Nephron (organoid): Measurements from ENCODE around the gene MED27.

Source experiments
- H3K27ac Mint-ChIP-seq, 3 experiments: 2 replicates each; pipeline ENCODE4 v1.8.0; 2020; ENCODE audit warnings: mixed read lengths in 3 of 3, mild to moderate bottlenecking in 2 of 3, moderate library complexity in 1 of 3
- H3K27me3 Mint-ChIP-seq: 2 replicates; pipeline ENCODE4 v1.8.0; 2021; ENCODE audit warnings: low read depth, mild to moderate bottlenecking, moderate library complexity, mixed read lengths
- H3K36me3 Mint-ChIP-seq: 2 replicates; pipeline ENCODE4 v1.8.0; 2020; ENCODE audit warnings: low read depth, mixed read lengths
- H3K4me1 Mint-ChIP-seq: 2 replicates; pipeline ENCODE4 v1.8.0; 2020; ENCODE audit warnings: mixed read lengths
- H3K4me3 Mint-ChIP-seq, 3 experiments: 2 replicates each; pipeline ENCODE4 v1.8.0; 2020; ENCODE audit warnings: mild to moderate bottlenecking in 3 of 3, mixed read lengths in 3 of 3, moderate library complexity in 2 of 3
- H3K9me3 Mint-ChIP-seq: 2 replicates; pipeline ENCODE4 v1.8.0; 2020; ENCODE audit warnings: mixed read lengths
- TF ChIP-seq, protein P1 (sequence below), 3 experiments: fragments of 200-600 bp; sonication (generic); IDR thresholded peaks; one replicate each; pipeline ENCODE4 v1.5.0; 2021; ENCODE audit warnings: antibody characterized with exemption in 3 of 3; ENCODE audit not compliant: unreplicated experiment in 3 of 3

Gene MED27

DNA sequence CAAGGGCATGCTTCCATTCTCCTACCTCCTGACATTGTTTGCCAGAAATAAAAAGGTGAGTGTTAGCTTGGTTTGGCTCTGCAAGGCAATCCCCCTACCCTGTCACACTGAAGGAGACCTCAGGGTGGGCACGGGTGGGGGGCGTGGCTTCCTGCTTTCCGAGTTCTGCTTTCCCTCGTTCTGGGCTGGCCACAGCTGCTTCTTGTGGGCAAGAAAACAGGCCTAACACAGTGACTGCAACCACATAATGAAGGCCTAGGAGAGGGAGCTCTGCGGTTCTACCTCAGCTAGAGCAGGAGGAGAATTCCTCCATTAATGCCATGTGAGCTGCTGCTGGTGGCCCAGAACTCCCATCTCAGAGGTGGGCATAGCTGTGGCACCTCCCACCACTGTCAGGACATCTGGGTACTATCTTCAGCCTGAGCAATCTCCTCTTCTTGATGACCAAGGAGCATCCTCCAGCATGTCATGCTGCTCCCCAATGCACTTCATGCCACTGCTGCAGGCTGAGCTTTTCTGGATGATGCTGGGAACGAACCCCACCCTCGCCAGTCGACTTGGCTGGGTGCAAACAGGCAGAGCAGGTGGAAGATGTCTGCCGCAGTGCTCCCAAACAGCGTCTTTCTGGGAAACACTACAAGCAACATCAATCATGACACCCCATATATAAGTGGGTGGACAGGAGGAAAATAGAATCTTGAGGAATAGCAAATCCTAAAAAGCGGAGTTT is 200.3 kb downstream of the MED27 start:
- TF ChIP-seq, protein P1, sequence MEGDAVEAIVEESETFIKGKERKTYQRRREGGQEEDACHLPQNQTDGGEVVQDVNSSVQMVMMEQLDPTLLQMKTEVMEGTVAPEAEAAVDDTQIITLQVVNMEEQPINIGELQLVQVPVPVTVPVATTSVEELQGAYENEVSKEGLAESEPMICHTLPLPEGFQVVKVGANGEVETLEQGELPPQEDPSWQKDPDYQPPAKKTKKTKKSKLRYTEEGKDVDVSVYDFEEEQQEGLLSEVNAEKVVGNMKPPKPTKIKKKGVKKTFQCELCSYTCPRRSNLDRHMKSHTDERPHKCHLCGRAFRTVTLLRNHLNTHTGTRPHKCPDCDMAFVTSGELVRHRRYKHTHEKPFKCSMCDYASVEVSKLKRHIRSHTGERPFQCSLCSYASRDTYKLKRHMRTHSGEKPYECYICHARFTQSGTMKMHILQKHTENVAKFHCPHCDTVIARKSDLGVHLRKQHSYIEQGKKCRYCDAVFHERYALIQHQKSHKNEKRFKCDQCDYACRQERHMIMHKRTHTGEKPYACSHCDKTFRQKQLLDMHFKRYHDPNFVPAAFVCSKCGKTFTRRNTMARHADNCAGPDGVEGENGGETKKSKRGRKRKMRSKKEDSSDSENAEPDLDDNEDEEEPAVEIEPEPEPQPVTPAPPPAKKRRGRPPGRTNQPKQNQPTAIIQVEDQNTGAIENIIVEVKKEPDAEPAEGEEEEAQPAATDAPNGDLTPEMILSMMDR (IDR thresholded peaks at IDR 0.05; ENCODE audit: unreplicated experiment in 3 of 3), result no peak
- Mint-ChIP-seq H3K9me3 (no peaks in the 10 kb centered on the region), H3K4me3 (no peak overlapping the region), H3K27me3 (no peaks in the 10 kb centered on the region), H3K4me1 (peaks cover 4% of the 10 kb centered on the region), H3K27ac (no peak overlapping the region), H3K36me3 (no peaks in the 10 kb centered on the region)

DNA sequence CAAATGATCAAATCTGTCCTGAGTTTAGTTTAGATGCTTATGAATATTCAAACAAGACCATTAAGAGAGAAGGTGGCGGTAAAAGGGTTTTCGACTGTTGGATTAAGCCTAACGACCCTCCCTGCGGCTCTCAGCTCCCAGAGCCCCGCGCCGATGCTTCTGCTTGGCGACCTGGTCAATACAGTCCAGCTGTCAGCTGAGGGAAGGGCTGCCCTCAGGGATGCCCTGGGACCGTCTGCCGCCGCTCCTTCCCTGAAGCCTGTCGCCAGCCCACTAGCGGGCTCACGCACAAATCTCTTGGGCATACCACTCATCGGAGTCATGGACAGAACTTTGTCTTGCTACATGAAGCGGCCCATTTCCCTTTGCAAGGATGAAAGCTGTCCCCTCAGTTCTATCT is 203.2 kb downstream of the MED27 start:
- no peak overlapping the region for H3K27ac Mint-ChIP-seq
- no peaks in the 10 kb centered on the region for H3K36me3 Mint-ChIP-seq
- peaks cover 4% of the 10 kb centered on the region for H3K4me1 Mint-ChIP-seq
- no peak overlapping the region for H3K4me3 Mint-ChIP-seq
- H3K27me3 Mint-ChIP-seq, result no peaks in the 10 kb centered on the region
- no peaks in the 10 kb centered on the region for H3K9me3 Mint-ChIP-seq
- TF ChIP-seq, protein P1 (IDR thresholded peaks at IDR 0.05; ENCODE audit: unreplicated experiment in 3 of 3), result no peak

DNA sequence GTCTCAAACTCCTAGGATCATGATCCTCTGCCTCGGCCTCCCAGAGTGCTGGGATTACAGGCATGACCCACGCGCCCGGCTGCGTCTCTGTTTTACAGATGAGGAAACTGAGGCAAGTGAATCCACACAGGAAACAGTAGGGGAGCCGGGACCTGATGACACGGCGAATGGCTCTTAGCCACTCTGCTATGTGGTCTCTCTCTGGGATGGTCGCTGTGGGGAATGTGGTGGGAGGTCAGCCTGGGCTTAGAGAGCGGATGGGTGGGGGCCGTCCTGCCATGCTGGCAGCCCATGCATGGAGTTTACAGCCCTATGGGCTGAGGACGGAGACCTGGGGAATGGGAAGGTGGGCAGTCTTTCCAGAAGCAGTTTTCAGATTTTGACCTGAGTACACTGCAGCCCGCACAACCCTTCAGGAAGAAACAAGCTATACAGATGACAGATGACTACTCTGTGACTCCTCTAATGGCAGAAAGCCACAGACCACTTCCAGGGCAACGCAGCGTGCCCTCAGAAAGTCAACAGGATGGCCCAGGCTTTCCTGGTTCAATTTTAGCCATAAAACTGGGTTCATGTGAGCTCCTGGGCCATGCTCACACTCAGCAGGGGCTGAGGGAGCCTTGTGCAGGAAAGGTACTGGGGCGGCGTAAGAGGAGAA is 203.7 kb downstream of the MED27 start:
- no peaks in the 10 kb centered on the region for H3K27me3 Mint-ChIP-seq
- no peak overlapping the region for H3K4me3 Mint-ChIP-seq
- TF ChIP-seq, protein P1 (IDR thresholded peaks at IDR 0.05; ENCODE audit: unreplicated experiment in 3 of 3), result no peak
- H3K4me1 Mint-ChIP-seq, result peaks cover 4% of the 10 kb centered on the region
- no peaks in the 10 kb centered on the region for H3K36me3 Mint-ChIP-seq
- no peak overlapping the region for H3K27ac Mint-ChIP-seq
- no peaks in the 10 kb centered on the region for H3K9me3 Mint-ChIP-seq

DNA sequence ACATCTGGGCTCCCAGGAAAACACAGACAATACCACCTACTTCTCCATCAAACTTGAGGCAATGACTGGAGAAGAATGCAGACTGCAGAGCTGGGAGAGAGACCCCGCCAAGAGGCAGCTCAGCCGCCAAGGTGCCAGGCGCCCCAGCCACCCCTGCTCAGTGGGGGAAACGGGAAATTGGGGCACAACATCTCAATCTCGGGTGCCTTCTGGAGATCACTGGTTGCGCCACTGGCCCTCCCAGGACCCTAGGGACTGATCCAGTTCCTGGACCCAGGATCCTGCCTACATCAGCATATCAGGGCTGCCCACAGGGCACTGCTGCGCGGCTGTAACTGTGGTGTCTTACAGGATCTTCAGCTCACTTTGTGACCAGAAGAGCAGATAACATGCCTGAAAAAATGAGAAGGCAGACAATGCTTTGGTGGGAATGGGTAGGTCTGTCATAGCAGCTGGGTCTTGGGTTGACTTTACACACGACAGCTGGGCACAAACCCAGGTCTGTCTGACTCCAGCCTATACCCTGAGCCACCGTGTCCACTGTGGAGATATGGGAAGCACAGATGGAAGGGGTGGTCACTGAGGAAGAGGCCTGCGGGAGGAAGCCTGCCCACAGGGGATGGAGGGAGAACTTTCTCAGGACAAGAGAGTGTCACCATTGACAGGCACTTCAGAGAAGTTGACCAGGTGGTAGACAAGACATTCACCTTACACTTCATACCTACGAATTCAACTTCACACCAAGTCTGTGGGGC is 204.6 kb downstream of the MED27 start:
- no peak overlapping the region for H3K27ac Mint-ChIP-seq
- H3K36me3 Mint-ChIP-seq, result no peaks in the 10 kb centered on the region
- peaks cover 4% of the 10 kb centered on the region for H3K4me1 Mint-ChIP-seq

DNA sequence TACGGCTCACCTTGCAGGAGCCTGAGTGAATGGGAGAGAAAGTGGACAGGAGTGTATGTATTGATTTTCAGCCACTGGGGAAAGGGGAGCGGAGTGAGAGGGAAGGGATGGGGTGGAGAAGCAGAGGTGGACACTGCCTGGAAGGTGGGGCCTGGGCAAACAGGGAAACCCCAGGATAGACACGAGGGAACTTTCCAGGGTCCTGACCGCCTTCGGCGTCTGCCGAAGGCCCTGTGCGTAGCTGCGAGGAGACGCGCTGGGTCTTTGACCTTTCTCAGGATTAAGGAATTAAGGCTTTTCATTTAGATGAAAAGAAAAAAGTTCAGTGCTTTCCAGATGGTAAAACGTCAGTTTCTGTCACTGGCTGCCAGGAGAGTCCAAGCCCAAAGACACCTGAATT is 205.2 kb downstream of the MED27 start:
- H3K27me3 Mint-ChIP-seq, result no peaks in the 10 kb centered on the region
- H3K4me3 Mint-ChIP-seq, result no peak overlapping the region
- H3K36me3 Mint-ChIP-seq, result no peaks in the 10 kb centered on the region
- H3K4me1 Mint-ChIP-seq, result peaks cover 5% of the 10 kb centered on the region
- TF ChIP-seq, protein P1 (IDR thresholded peaks at IDR 0.05; ENCODE audit: unreplicated experiment in 3 of 3), result no peak
- H3K27ac Mint-ChIP-seq, result no peak overlapping the region
- no peaks in the 10 kb centered on the region for H3K9me3 Mint-ChIP-seq

More for the DNA sequence above, 204.6 kb downstream of the MED27 start:
- Mint-ChIP-seq H3K9me3 (no peaks in the 10 kb centered on the region), H3K4me3 (no peak overlapping the region), H3K27me3 (no peaks in the 10 kb centered on the region)
- TF ChIP-seq, protein P1 (IDR thresholded peaks at IDR 0.05; ENCODE audit: unreplicated experiment in 3 of 3), result no peak
